Measurements from ENCODE around the gene ORC6. TPM values are rescaled to one million over a fixed set of nuclear protein-coding genes. Genes with fewer than 3 reads are reported as not detected.

The ORC6 gene
- total RNA-seq, 1 experiment from 2014 or later: 27.4 TPM

DNA sequence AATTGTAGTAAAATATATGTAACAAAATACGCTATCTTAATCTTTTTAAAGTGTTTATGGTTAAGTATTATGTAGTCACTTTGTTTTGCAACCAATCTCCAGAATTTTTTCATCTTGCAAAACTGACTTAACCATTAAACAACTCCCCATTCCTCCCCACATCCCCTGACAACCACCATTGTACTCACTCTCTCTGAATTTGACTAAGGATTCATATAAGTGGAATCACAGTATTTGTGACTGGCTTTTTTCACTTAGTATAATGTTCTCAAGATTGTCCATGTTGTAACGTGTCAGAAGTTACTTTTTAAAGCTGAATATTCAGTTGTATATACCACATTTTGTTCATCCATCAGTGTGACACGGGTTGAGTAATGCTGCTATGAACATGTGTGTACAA lies 10.6 kb downstream of the ORC6 start:
- no peaks in the 10 kb centered on the region for H3K79me2 ChIP-seq (ENCODE audit: low read depth)
- no peaks in the 10 kb centered on the region for H3K9me3 ChIP-seq (ENCODE audit: insufficient read depth, low read depth)
- no TSS peak for BruUV-seq (replicated peaks)
- H3K4me1 ChIP-seq (replicated peaks; ENCODE audit: insufficient read depth): no peaks in the 10 kb centered on the region
- no peak for TF ChIP-seq EZH2 (IDR thresholded peaks at IDR 0.05; ENCODE audit: low read depth)
- TF ChIP-seq, protein P1, sequence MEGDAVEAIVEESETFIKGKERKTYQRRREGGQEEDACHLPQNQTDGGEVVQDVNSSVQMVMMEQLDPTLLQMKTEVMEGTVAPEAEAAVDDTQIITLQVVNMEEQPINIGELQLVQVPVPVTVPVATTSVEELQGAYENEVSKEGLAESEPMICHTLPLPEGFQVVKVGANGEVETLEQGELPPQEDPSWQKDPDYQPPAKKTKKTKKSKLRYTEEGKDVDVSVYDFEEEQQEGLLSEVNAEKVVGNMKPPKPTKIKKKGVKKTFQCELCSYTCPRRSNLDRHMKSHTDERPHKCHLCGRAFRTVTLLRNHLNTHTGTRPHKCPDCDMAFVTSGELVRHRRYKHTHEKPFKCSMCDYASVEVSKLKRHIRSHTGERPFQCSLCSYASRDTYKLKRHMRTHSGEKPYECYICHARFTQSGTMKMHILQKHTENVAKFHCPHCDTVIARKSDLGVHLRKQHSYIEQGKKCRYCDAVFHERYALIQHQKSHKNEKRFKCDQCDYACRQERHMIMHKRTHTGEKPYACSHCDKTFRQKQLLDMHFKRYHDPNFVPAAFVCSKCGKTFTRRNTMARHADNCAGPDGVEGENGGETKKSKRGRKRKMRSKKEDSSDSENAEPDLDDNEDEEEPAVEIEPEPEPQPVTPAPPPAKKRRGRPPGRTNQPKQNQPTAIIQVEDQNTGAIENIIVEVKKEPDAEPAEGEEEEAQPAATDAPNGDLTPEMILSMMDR (conservative IDR thresholded peaks at IDR 0.05): no peak
- no peak overlapping the region for H2AFZ ChIP-seq
- H3K36me3 ChIP-seq (ENCODE audit: low read depth): peaks cover 17% of the 10 kb centered on the region
- intact Hi-C loops (cut with micrococcal nuclease; ENCODE audit: unreplicated experiment): no loop called here
- H4K20me1 ChIP-seq (ENCODE audit: insufficient read depth): no peaks in the 10 kb centered on the region
- no peaks in the 10 kb centered on the region for H3K27me3 ChIP-seq (ENCODE audit: insufficient read depth, low read depth)
- no peak overlapping the region for H3K4me2 ChIP-seq
- POLR2A ChIA-PET (ENCODE audit: unreplicated experiment): no interaction called here
- no peaks in the 10 kb centered on the region; the same call in 1 of the 2 replicates for H3F3A ChIP-seq (ENCODE audit: insufficient read depth, low read depth)
- H3K9me2 ChIP-seq (ENCODE audit: insufficient read depth): no peaks in the 10 kb centered on the region
- CTCF ChIA-PET: no interaction called here
- H3K27ac ChIP-seq: no peak overlapping the region
- no peak overlapping the region for H3K4me3 ChIP-seq
- DNase-seq: no peak

GRCh38 chr16:46701615-46702014 lies 12.2 kb downstream of the ORC6 start:
- no peaks in the 10 kb centered on the region for H3K27me3 ChIP-seq (ENCODE audit: insufficient read depth, low read depth)
- H3K36me3 ChIP-seq (ENCODE audit: low read depth): peaks cover 8% of the 10 kb centered on the region; the same call in 1 of the 2 replicates
- H3K4me2 ChIP-seq: no peak overlapping the region
- H3K4me3 ChIP-seq: no peak overlapping the region
- no peaks in the 10 kb centered on the region for H4K20me1 ChIP-seq (ENCODE audit: insufficient read depth)
- H3K9me2 ChIP-seq (ENCODE audit: insufficient read depth): no peaks in the 10 kb centered on the region
- H3F3A ChIP-seq (ENCODE audit: insufficient read depth, low read depth): no peaks in the 10 kb centered on the region; the same call in 1 of the 2 replicates
- TF ChIP-seq, protein P1 (conservative IDR thresholded peaks at IDR 0.05): no peak
- no peak for TF ChIP-seq EZH2 (IDR thresholded peaks at IDR 0.05; ENCODE audit: low read depth)
- POLR2A ChIA-PET (ENCODE audit: unreplicated experiment): no interaction called here
- no peak for DNase-seq
- BruUV-seq (replicated peaks): no TSS peak
- no peaks in the 10 kb centered on the region for H3K9me3 ChIP-seq (ENCODE audit: insufficient read depth, low read depth)
- H2AFZ ChIP-seq: no peak overlapping the region
- no peak overlapping the region for H3K27ac ChIP-seq
- CTCF ChIA-PET: no interaction called here
- no peaks in the 10 kb centered on the region for H3K79me2 ChIP-seq (ENCODE audit: low read depth)
- no peaks in the 10 kb centered on the region for H3K4me1 ChIP-seq (replicated peaks; ENCODE audit: insufficient read depth)
- intact Hi-C loops (cut with micrococcal nuclease; ENCODE audit: unreplicated experiment): no loop called here

GRCh38 chr16:46702030-46702429 lies 12.6 kb downstream of the ORC6 start:
- H4K20me1 ChIP-seq (ENCODE audit: insufficient read depth): no peaks in the 10 kb centered on the region
- H3K27me3 ChIP-seq (ENCODE audit: insufficient read depth, low read depth): no peaks in the 10 kb centered on the region
- no peak overlapping the region for H2AFZ ChIP-seq
- H3K9me3 ChIP-seq (ENCODE audit: insufficient read depth, low read depth): no peaks in the 10 kb centered on the region
- no peaks in the 10 kb centered on the region for H3K4me1 ChIP-seq (replicated peaks; ENCODE audit: insufficient read depth)
- no peak overlapping the region for H3K27ac ChIP-seq
- H3K36me3 ChIP-seq (ENCODE audit: low read depth): peaks cover 8% of the 10 kb centered on the region; the same call in 1 of the 2 replicates
- no peaks in the 10 kb centered on the region; the same call in 1 of the 2 replicates for H3F3A ChIP-seq (ENCODE audit: insufficient read depth, low read depth)
- ChIA-PET CTCF (no interaction called here), POLR2A (ENCODE audit: unreplicated experiment) (no interaction called here)
- no peak for DNase-seq
- TF ChIP-seq, protein P1 (conservative IDR thresholded peaks at IDR 0.05): no peak
- no peak for TF ChIP-seq EZH2 (IDR thresholded peaks at IDR 0.05; ENCODE audit: low read depth)
- BruUV-seq (replicated peaks): no TSS peak
- no peaks in the 10 kb centered on the region for H3K79me2 ChIP-seq (ENCODE audit: low read depth)
- intact Hi-C loops (cut with micrococcal nuclease; ENCODE audit: unreplicated experiment): no loop called here
- no peak overlapping the region for H3K4me2 ChIP-seq
- H3K9me2 ChIP-seq (ENCODE audit: insufficient read depth): no peaks in the 10 kb centered on the region
- H3K4me3 ChIP-seq: no peak overlapping the region
